Hepatocyte (in vitro differentiated cells): ENCODE measurements around the gene STRN.

ENCODE experiments used
- CTCF ChIP-seq: fragments of 200-600 bp; sonication (generic); IDR thresholded peaks from 2 replicates; pipeline ENCODE4 v1.5.1; 2016; ENCODE audit warnings: antibody characterized with exemption, mild to moderate bottlenecking; ENCODE audit not compliant: poor library complexity
- EZH2 ChIP-seq: fragments of 200-600 bp; sonication (generic); IDR thresholded peaks from 2 replicates; pipeline ENCODE4 v1.6.1; 2016; ENCODE audit warnings: antibody characterized with exemption, mild to moderate bottlenecking, borderline replicate concordance
- EZH2phosphoT487 ChIP-seq: fragments of 200-600 bp; sonication (generic); IDR thresholded peaks from one replicate; pipeline ENCODE4 v1.6.1; 2018; ENCODE audit warnings: antibody characterized with exemption, mild to moderate bottlenecking, low read depth, moderate library complexity; ENCODE audit not compliant: unreplicated experiment, severe bottlenecking

GRCh38 chr2:36988008-36988407, 21.7 kb upstream of the STRN start:
- no peak for TF ChIP-seq EZH2phosphoT487
- TF ChIP-seq CTCF: no peak
- no peak for TF ChIP-seq EZH2
